SJCRH30 (cell line): ENCODE results near the gene RNF25. TPM values are rescaled to one million over a fixed set of nuclear protein-coding genes. Genes with fewer than 3 reads are reported as not detected.

Experiments used
- DNase-seq, 2 experiments: peaks; one replicate each; pipeline ENCODE4 v3.0.0-alpha.2; 2015 to 2020
- H3K27ac ChIP-seq: fragments of 250-450 bp; sonication (Bioruptor Pico); 2 replicates; pipeline ENCODE4 v1.5.1; 2020; ENCODE audit warnings: mild to moderate bottlenecking, moderate library complexity
- H3K27me3 ChIP-seq: fragments of 250-450 bp; sonication (Bioruptor Pico); 2 replicates; pipeline ENCODE4 v1.5.1; 2020; ENCODE audit warnings: mild to moderate bottlenecking, moderate library complexity
- H3K36me3 ChIP-seq: fragments of 250-450 bp; sonication (Bioruptor Pico); 2 replicates; pipeline ENCODE4 v1.5.1; 2020; ENCODE audit warnings: mild to moderate bottlenecking, moderate library complexity
- H3K4me1 ChIP-seq: fragments of 250-450 bp; sonication (Bioruptor Pico); 2 replicates; pipeline ENCODE4 v1.5.1; 2020; ENCODE audit warnings: mild to moderate bottlenecking, moderate library complexity
- H3K4me3 ChIP-seq: fragments of 250-450 bp; sonication (Bioruptor Pico); 2 replicates; pipeline ENCODE4 v1.5.1; 2020; ENCODE audit warnings: mild to moderate bottlenecking, moderate library complexity
- H3K9me3 ChIP-seq: fragments of 250-450 bp; sonication (Bioruptor Pico); replicated peaks from 2 replicates; pipeline ENCODE4 v1.5.1; 2020; ENCODE audit warnings: mild to moderate bottlenecking, moderate library complexity
- total RNA-seq: library from RNA; depleted of rRNA; stranded (reverse); fragments of >200 nt; shearing (Covaris generic); gene quantifications from 2 replicates; pipeline ENCODE4 v1.2.3, GENCODE V29; 2014

Gene RNF25
- total RNA-seq, 1 experiment from 2014 or later = 18.5 TPM

DNA sequence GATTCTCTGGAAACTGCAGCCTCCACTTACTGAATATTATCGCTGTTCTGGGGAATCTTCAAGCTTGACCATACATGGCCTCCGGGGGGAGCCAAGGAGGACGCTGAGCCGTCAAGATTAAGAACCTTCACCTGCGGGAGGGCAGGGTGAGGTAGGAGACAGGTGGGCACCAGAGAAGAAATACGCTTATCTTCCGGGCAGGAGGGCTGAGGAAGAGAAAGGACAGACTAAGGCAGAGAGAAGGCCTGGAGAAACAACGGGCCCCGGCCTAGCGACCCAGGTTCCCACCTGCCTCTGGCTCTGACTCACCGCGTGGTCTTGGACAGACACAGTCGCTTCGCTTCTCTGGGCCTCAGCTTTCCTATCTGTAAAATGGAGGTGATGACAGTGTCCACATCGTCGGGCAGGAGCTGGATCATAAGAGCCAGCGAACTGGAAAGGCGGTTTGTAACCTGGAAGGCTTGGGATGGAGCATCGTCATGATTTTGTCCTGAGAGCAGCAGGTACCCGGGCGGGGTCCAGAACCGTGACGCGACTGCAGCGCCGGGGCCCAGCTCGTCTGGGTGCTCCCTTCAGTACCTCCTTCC is 13.0 kb downstream of the RNF25 start:
- Histone ChIP-seq H3K36me3 (peaks cover 10% of the 10 kb centered on the region), H3K4me1 (no peaks in the 10 kb centered on the region), H3K27ac (peak overlapping the region; percentile 48), H3K27me3 (no peaks in the 10 kb centered on the region), H3K9me3 (no peaks in the 10 kb centered on the region), H3K4me3 (peak overlapping the region; percentile 74)
- DNase-seq = peak; percentile 32 to 49

- Histone ChIP-seq H3K9me3 (no peaks in the 10 kb centered on the region), H3K27me3 (no peaks in the 10 kb centered on the region), H3K27ac (no peak overlapping the region), H3K4me1 (no peaks in the 10 kb centered on the region), H3K36me3 (peaks cover 25% of the 10 kb centered on the region; the same call in 1 of the 2 replicates), H3K4me3 (no peak overlapping the region)
- DNase-seq = no peak
Observed at GRCh38 chr2:218655751-218656150, 16.1 kb downstream of the RNF25 start.

DNA sequence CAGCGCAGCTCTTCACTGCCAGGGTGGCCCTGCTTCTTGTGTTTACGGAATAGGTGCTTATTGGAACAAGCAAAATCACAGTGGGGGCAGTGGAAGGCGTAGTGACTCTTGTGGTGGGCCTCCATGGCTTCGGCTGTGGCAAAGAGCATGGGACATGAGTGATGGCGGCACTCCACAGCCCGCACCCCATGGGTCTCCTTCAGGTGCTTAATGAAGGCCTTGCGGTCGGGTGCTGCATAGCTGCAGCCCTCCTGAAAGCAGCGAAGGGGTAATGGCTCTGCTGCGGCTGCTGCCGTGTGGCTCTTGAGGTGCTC is 23.1 kb downstream of the RNF25 start:
- DNase-seq = no peak
- no peaks in the 10 kb centered on the region for H3K4me1 ChIP-seq
- H3K27me3 ChIP-seq = no peaks in the 10 kb centered on the region
- H3K4me3 ChIP-seq = no peak overlapping the region
- no peaks in the 10 kb centered on the region for H3K9me3 ChIP-seq
- peaks cover 55% of the 10 kb centered on the region for H3K36me3 ChIP-seq
- no peak overlapping the region for H3K27ac ChIP-seq

- peak; percentile 49 to 81 for DNase-seq
- Histone ChIP-seq H3K4me3 (no peak overlapping the region), H3K36me3 (peaks cover 51% of the 10 kb centered on the region)
Observed at GRCh38 chr2:218648088-218648786, 23.6 kb downstream of the RNF25 start.

DNA sequence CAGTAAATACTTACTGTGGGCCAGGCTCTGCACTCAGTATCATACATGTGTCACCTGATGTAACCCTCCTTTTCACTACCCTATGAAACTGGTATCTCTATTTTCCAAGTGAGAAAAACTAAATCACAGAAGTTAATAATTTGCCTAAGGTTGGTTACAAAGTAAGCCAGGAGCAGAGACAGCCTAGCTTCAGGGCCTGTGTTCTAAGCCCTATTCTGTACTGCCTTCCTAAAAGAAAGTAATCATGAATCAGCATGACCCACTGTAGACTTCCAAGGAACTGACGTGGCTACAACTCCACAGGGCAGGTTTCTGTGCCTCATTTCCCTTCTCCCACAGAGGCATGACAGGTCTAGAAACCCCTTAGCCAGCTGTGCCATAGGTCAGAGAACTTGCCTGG is 26.7 kb downstream of the RNF25 start:
- H3K4me1 ChIP-seq = no peaks in the 10 kb centered on the region
- no peaks in the 10 kb centered on the region for H3K27me3 ChIP-seq
- H3K36me3 ChIP-seq = peaks cover 49% of the 10 kb centered on the region
- no peak for DNase-seq
- no peaks in the 10 kb centered on the region for H3K9me3 ChIP-seq
- H3K27ac ChIP-seq = no peak overlapping the region
- no peak overlapping the region for H3K4me3 ChIP-seq

More at GRCh38 chr2:218648088-218648786, 23.6 kb downstream of the RNF25 start:
- Histone ChIP-seq H3K27ac (no peak overlapping the region), H3K4me1 (no peaks in the 10 kb centered on the region), H3K9me3 (no peaks in the 10 kb centered on the region), H3K27me3 (no peaks in the 10 kb centered on the region)

DNA sequence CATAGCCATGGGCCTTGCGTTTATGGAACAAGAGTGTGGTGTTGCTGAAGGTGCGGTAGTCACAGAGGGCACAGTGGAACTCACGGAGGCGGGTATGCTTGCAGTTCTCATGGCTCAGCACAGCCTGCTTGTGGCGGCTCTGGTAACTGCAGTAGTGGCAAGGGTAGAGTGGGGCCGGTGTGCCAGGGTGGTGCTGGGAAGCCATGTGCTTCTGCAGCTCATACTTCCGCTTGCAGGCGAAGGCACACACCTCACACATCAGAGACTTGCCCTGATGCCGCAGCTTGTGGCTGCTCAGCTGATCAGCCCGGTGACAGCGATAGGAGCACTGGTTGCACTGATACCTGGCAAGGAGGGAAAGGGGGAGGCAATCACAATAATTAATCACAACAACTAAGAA is 27.1 kb downstream of the RNF25 start:
- H3K4me1 ChIP-seq = no peaks in the 10 kb centered on the region
- H3K27ac ChIP-seq = no peak overlapping the region
- H3K9me3 ChIP-seq = no peaks in the 10 kb centered on the region
- no peak overlapping the region for H3K4me3 ChIP-seq
- DNase-seq = no peak
- peaks cover 49% of the 10 kb centered on the region for H3K36me3 ChIP-seq
- no peaks in the 10 kb centered on the region for H3K27me3 ChIP-seq

DNA sequence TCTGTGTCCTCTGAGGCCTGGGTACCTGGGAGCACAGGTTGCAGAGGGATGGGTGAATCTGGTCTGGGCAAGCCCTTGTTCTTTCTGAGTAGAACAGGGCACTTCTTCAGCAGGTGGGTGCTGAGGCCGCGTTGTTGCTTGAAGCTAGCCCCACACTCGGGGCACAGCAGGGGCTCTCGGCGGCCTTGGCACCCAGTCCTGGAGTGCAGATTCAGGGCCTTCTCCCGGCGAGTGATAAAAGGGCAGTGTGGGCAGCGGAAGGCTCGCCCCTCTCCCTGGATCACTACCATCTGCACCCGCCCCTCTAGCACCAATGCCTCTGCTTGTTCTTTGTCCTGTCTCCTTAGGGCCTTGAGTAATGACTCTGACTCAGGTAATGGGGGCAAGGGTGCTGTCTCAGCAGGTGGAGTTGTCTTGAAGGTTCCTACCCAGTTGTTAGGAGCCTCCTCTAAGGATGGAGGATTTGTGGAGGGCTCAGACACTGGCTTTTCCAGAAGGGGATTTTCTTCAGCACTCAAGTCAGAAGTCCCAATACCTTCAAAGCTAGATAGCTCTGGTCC is 28.0 kb downstream of the RNF25 start:
- no peak for DNase-seq
- Histone ChIP-seq H3K9me3 (no peaks in the 10 kb centered on the region), H3K36me3 (peaks cover 50% of the 10 kb centered on the region), H3K27ac (no peak overlapping the region), H3K4me3 (no peak overlapping the region), H3K27me3 (no peaks in the 10 kb centered on the region), H3K4me1 (no peaks in the 10 kb centered on the region)

GRCh38 chr2:218642786-218643185 is 29.0 kb downstream of the RNF25 start:
- no peaks in the 10 kb centered on the region for H3K9me3 ChIP-seq
- H3K36me3 ChIP-seq = peaks cover 49% of the 10 kb centered on the region
- H3K27me3 ChIP-seq = no peaks in the 10 kb centered on the region
- H3K27ac ChIP-seq = no peak overlapping the region
- no peak for DNase-seq
- H3K4me1 ChIP-seq = no peaks in the 10 kb centered on the region
- H3K4me3 ChIP-seq = no peak overlapping the region

- Histone ChIP-seq H3K9me3 (no peaks in the 10 kb centered on the region), H3K36me3 (peaks cover 50% of the 10 kb centered on the region), H3K27ac (no peak overlapping the region), H3K4me3 (no peak overlapping the region), H3K4me1 (no peaks in the 10 kb centered on the region), H3K27me3 (no peaks in the 10 kb centered on the region)
- no peak for DNase-seq
Observed at GRCh38 chr2:218642121-218642656, 29.6 kb downstream of the RNF25 start.

GRCh38 chr2:218638372-218638771 is 33.4 kb downstream of the RNF25 start:
- H3K36me3 ChIP-seq = peaks cover 46% of the 10 kb centered on the region
- no peaks in the 10 kb centered on the region for H3K27me3 ChIP-seq
- no peak overlapping the region for H3K27ac ChIP-seq
- H3K4me3 ChIP-seq = no peak overlapping the region
- H3K4me1 ChIP-seq = no peaks in the 10 kb centered on the region
- H3K9me3 ChIP-seq = no peaks in the 10 kb centered on the region
- DNase-seq = no peak

DNA sequence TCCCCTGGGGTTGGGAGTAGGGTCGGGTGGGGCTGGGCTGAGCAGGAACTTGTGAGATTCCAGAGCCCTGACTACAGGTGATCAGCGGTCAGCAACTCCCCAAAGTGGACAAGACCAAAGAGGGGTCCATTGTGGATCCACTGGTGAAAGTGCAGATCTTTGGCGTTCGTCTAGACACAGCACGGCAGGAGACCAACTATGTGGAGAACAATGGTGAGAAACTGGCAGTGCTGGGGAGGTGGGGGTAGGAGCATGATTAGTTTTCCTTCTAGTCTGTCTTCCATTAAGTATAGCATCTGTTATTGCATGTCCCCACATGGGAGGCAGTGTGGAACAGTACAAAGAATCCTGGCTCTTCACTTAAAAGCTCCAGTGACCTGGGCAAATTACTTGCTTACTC is 36.1 kb downstream of the RNF25 start:
- H3K27me3 ChIP-seq = no peaks in the 10 kb centered on the region
- DNase-seq = no peak
- H3K9me3 ChIP-seq = no peaks in the 10 kb centered on the region
- H3K4me1 ChIP-seq = no peaks in the 10 kb centered on the region
- H3K36me3 ChIP-seq = peaks cover 41% of the 10 kb centered on the region
- no peak overlapping the region for H3K4me3 ChIP-seq
- no peak overlapping the region for H3K27ac ChIP-seq

GRCh38 chr2:218631837-218632236 is 40.0 kb downstream of the RNF25 start:
- H3K4me3 ChIP-seq = no peak overlapping the region
- no peaks in the 10 kb centered on the region for H3K27me3 ChIP-seq
- DNase-seq = no peak
- peaks cover 14% of the 10 kb centered on the region for H3K36me3 ChIP-seq
- no peaks in the 10 kb centered on the region for H3K4me1 ChIP-seq
- H3K27ac ChIP-seq = no peak overlapping the region
- no peaks in the 10 kb centered on the region for H3K9me3 ChIP-seq

DNA sequence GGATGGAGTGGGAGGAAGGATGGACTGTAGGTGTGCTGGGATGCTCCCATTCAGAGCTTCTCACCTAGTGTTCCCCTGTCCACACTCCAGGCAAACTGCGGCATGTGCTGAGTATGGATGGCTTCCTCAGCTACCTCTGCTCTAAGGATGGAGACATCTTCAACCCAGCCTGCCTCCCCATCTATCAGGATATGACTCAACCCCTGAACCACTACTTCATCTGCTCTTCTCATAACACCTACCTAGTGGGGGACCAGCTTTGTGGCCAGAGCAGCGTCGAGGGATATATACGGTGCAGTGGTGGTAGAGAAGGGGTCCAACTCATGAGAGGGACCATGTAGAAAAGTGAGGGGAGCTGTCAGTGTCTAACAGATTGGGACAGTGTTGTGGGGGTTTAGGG is 43.9 kb downstream of the RNF25 start:
- no peak overlapping the region for H3K27ac ChIP-seq
- H3K36me3 ChIP-seq = no peaks in the 10 kb centered on the region
- H3K9me3 ChIP-seq = no peaks in the 10 kb centered on the region
- no peak overlapping the region for H3K4me3 ChIP-seq
- H3K4me1 ChIP-seq = no peaks in the 10 kb centered on the region
- H3K27me3 ChIP-seq = no peaks in the 10 kb centered on the region
- no peak for DNase-seq

GRCh38 chr2:218626369-218626768 is 45.4 kb downstream of the RNF25 start:
- Histone ChIP-seq H3K9me3 (no peaks in the 10 kb centered on the region), H3K27ac (no peak overlapping the region), H3K27me3 (no peaks in the 10 kb centered on the region), H3K4me3 (no peak overlapping the region), H3K36me3 (no peaks in the 10 kb centered on the region), H3K4me1 (no peaks in the 10 kb centered on the region)
- DNase-seq = no peak

DNA sequence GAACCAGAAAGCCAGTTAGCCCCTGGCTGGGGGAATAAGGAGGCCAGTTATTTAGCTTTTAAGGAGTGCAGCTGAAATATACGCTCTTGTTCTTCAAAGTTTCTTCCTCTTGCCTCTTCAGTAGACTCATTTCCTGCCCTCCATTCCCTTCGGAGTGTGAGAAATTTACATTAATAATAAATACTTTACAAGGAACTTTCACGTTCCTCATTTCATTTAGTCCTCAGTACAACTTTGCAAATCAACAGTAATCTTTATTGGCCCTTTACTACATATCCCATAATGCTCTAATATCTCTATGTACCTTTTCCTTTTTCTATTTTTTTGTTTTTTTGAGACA is 48.5 kb downstream of the RNF25 start:
- H3K9me3 ChIP-seq = no peaks in the 10 kb centered on the region
- DNase-seq = no peak
- H3K27ac ChIP-seq = no peak overlapping the region
- no peak overlapping the region for H3K4me3 ChIP-seq
- H3K36me3 ChIP-seq = no peaks in the 10 kb centered on the region
- H3K27me3 ChIP-seq = no peaks in the 10 kb centered on the region
- H3K4me1 ChIP-seq = no peaks in the 10 kb centered on the region
